Measurements from ENCODE around the gene SHROOM3. TPM values are rescaled to one million over a fixed set of nuclear protein-coding genes. Genes with fewer than 3 reads are reported as not detected.

Gene SHROOM3
- total RNA-seq, 1 donor from 2014 or later: not detected

DNA sequence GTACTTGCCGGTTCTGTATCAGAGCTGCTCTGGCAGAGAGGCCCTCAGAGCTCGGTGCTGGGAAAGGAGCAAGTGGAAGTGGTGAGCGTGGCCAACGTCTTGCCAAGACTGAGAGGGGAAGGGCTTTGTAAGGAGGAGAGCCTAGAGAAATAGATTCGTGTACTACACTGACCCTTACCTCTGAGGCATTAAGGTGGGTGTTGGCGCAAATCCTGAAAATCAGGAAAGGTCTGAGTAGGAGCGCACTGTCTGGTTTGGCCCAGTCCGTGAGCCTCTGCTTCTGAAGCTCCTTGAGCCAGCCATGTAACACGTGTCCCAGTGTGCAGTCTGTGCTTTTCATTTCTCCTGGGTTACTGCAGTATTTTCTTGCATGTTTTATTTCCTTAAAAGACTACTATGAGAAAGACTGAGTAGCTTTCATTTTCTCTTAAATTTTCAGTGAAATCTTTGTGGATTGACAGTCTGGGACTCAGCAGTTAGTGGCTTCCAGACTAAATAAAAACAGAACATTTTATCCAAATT is 322.4 kb downstream of the SHROOM3 start:
- H3K27ac Mint-ChIP-seq: no peak overlapping the region
- H3K27me3 Mint-ChIP-seq (ENCODE audit: low read depth): peaks cover 22% of the 10 kb centered on the region
- no peaks in the 10 kb centered on the region for H3K36me3 Mint-ChIP-seq (ENCODE audit: low read depth)
- intact Hi-C loops (cut with micrococcal nuclease): loop anchor here (5.0 kb wide), 2 partner anchors 245 to 325 kb away; no protein-coding TSS in a partner anchor
- H3K9me3 Mint-ChIP-seq: no peaks in the 10 kb centered on the region
- DNase-seq (ENCODE audit: low spot score): no peak
- peaks cover 3% of the 10 kb centered on the region for H3K4me1 Mint-ChIP-seq (ENCODE audit: low read depth)
- H3K4me3 Mint-ChIP-seq (ENCODE audit: low read depth): no peak overlapping the region

DNA sequence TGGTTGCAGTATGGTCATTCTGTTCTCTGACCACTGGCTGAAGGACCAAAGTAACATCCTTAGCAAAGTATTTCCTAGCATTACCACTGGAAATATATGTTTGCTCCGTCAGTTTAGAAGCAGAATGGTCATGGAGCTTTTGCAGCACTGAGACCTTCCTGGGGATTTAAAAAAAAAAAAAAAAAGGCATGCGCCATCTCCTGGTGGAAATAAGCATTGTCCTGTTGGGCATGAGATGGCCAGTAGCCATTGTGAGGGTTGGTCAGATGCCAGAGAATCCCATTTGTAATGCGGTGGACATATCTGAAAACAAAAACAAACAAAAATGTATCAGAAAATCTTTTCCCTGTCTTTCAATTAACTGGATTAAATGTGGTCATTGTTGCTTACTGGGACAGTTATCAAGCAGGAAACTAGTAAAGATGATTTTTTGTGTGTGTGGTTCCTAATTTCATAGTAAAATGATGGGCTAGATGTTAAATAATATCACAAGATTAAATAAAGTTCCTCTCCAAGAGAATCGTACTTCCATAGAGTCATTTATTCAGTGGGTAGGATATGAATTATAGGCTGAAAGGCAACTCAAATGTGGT is 323.4 kb downstream of the SHROOM3 start:
- Mint-ChIP-seq H3K27me3 (ENCODE audit: low read depth) (peaks cover 21% of the 10 kb centered on the region), H3K9me3 (no peaks in the 10 kb centered on the region), H3K27ac (no peak overlapping the region), H3K4me1 (ENCODE audit: low read depth) (peaks cover 3% of the 10 kb centered on the region), H3K4me3 (ENCODE audit: low read depth) (no peak overlapping the region), H3K36me3 (ENCODE audit: low read depth) (no peaks in the 10 kb centered on the region)
- intact Hi-C loops (cut with micrococcal nuclease): loop anchor here (5.0 kb wide), 2 partner anchors 246 to 326 kb away; no protein-coding TSS in a partner anchor
- no peak for DNase-seq (ENCODE audit: low spot score)

DNA sequence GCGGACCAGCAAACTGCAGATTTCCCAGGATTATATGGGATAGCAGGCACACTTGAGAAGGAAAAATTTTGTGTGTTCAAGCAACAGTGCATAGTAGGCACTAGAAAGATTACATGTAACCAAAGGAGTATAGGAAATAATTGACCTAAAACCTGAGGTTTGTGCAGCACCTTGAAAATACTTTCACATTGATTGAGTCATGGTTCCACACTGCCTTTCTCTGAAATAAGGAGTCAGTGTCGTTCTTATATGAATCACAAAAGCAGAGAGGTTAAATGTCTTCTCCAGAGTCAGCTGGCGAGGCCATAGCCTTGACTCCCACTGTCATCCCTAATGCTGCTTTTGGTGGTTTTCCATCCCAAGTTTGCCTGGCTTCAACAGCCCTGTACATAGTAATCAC is 324.0 kb downstream of the SHROOM3 start:
- DNase-seq (ENCODE audit: low spot score): no peak
- intact Hi-C loops (cut with micrococcal nuclease): loop anchor here (5.0 kb wide), 2 partner anchors 247 to 327 kb away; no protein-coding TSS in a partner anchor
- Mint-ChIP-seq H3K27ac (no peak overlapping the region), H3K27me3 (ENCODE audit: low read depth) (peaks cover 21% of the 10 kb centered on the region), H3K4me3 (ENCODE audit: low read depth) (no peak overlapping the region), H3K36me3 (ENCODE audit: low read depth) (no peaks in the 10 kb centered on the region), H3K9me3 (no peaks in the 10 kb centered on the region), H3K4me1 (ENCODE audit: low read depth) (peaks cover 3% of the 10 kb centered on the region)

- no peak overlapping the region for H3K4me3 Mint-ChIP-seq (ENCODE audit: low read depth)
- H3K27me3 Mint-ChIP-seq (ENCODE audit: low read depth): peaks cover 25% of the 10 kb centered on the region
- no peak overlapping the region for H3K27ac Mint-ChIP-seq
- H3K36me3 Mint-ChIP-seq (ENCODE audit: low read depth): no peaks in the 10 kb centered on the region
- peaks cover 3% of the 10 kb centered on the region for H3K4me1 Mint-ChIP-seq (ENCODE audit: low read depth)
- H3K9me3 Mint-ChIP-seq: no peaks in the 10 kb centered on the region
- intact Hi-C loops (cut with micrococcal nuclease): no loop called here
- DNase-seq (ENCODE audit: low spot score): no peak
These were observed 325.2 kb downstream of the SHROOM3 start for GRCh38 chr4:76760193-76760592.

GRCh38 chr4:76762137-76763130 is 327.4 kb downstream of the SHROOM3 start:
- no peak for DNase-seq (ENCODE audit: low spot score)
- intact Hi-C loops (cut with micrococcal nuclease): no loop called here
- peaks cover 24% of the 10 kb centered on the region for H3K27me3 Mint-ChIP-seq (ENCODE audit: low read depth)

DNA sequence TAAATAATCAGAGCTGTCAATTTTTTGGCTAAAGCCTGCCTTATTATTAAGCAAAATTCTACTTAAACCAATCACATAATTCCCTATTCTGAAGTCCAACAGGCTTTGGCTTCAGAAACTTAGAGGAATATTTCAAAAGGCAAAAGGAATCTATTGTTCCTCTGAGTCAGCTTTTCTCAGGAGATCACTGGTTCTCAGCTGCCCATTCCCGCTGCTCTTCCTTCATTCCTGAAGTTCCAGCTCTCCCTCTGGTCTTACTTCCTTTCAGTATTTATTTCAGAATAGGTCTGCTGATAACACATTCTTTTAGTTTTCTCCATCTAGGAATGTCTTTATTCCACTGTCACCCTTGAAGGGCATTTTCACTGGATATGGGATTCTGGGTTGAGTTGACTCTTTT is 329.2 kb downstream of the SHROOM3 start:
- no peak overlapping the region for H3K27ac Mint-ChIP-seq
- H3K27me3 Mint-ChIP-seq (ENCODE audit: low read depth): peaks cover 24% of the 10 kb centered on the region
- no peaks in the 10 kb centered on the region for H3K4me1 Mint-ChIP-seq (ENCODE audit: low read depth)
- H3K36me3 Mint-ChIP-seq (ENCODE audit: low read depth): no peaks in the 10 kb centered on the region
- no peaks in the 10 kb centered on the region for H3K9me3 Mint-ChIP-seq
- DNase-seq (ENCODE audit: low spot score): no peak
- intact Hi-C loops (cut with micrococcal nuclease): no loop called here
- no peak overlapping the region for H3K4me3 Mint-ChIP-seq (ENCODE audit: low read depth)

More at GRCh38 chr4:76762137-76763130, 327.4 kb downstream of the SHROOM3 start:
- Mint-ChIP-seq H3K27ac (no peak overlapping the region), H3K36me3 (ENCODE audit: low read depth) (no peaks in the 10 kb centered on the region), H3K4me3 (ENCODE audit: low read depth) (no peak overlapping the region), H3K4me1 (ENCODE audit: low read depth) (peaks cover 3% of the 10 kb centered on the region), H3K9me3 (no peaks in the 10 kb centered on the region)

DNA sequence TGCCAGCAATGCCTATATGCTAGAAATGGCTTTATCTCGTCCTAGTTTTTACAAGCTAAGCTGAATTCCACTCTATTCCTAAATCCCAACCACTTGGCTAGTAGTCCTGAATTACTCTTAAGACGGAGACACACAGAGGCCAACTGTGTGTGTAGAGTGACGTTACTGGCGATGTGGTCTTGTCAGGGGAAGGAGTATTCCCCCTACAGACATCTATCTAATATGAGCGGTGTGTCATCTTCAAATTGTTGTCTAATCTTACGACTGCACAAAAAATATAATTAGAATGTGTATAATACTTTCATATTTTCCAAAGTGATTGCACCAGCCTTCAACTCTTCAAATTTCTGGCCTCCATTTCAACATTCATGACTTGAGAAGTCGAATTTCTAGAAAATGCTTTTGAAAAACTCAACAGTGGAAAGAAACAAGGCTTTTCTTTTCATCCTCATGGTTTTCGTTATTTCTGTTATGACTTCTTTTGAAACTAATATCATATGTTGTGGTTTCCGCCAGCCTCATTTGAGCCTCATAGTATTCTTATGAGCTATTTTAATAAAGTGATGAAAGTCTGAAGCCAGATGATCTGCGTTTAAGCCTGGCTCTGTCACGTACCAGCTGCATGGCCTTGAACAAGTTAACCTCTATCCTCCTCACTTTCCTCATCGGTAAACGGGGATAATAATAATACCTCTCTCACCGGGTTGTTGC is 330.6 kb downstream of the SHROOM3 start:
- H3K4me1 Mint-ChIP-seq (ENCODE audit: low read depth): no peaks in the 10 kb centered on the region

GRCh38 chr4:76767983-76768382 is 333.0 kb downstream of the SHROOM3 start:
- Mint-ChIP-seq H3K9me3 (no peaks in the 10 kb centered on the region), H3K36me3 (ENCODE audit: low read depth) (no peaks in the 10 kb centered on the region), H3K27ac (no peak overlapping the region), H3K4me3 (ENCODE audit: low read depth) (no peak overlapping the region), H3K27me3 (ENCODE audit: low read depth) (peaks cover 11% of the 10 kb centered on the region), H3K4me1 (ENCODE audit: low read depth) (no peaks in the 10 kb centered on the region)
- no peak for DNase-seq (ENCODE audit: low spot score)
- intact Hi-C loops (cut with micrococcal nuclease): no loop called here

More for the DNA sequence above, 330.6 kb downstream of the SHROOM3 start:
- no peak for DNase-seq (ENCODE audit: low spot score)
- no peak overlapping the region for H3K27ac Mint-ChIP-seq
- no peaks in the 10 kb centered on the region for H3K9me3 Mint-ChIP-seq
- no peak overlapping the region for H3K4me3 Mint-ChIP-seq (ENCODE audit: low read depth)
- no peaks in the 10 kb centered on the region for H3K36me3 Mint-ChIP-seq (ENCODE audit: low read depth)
- H3K27me3 Mint-ChIP-seq (ENCODE audit: low read depth): peaks cover 21% of the 10 kb centered on the region
- intact Hi-C loops (cut with micrococcal nuclease): no loop called here

DNA sequence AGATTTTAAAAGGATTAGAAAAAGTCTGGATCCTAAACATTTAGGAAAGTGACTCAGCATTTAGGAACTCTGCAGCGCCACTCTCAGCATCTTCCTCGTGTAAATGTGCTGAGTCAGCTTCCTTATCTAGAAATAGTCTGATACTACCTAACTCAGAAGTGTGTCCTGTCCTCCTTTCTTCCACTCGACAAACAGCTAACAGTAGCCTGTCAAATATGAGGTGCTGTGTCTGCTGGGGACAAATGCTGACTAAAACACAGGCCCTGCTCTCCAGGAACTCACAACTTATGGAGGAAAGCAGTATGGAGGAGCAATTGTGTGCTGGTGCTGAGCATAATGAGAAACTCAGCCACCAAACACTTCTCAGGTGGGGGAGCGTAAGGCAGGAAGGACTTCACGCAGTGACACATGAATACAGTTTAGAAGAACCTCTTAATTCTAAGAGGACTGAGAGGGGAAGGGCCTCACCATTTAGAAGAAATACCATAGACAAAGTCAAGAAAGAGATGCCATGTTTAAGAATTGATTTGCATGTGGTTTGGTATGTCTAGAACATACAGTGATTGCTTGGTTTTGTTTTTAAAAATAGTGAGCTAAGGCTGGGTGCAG is 337.6 kb downstream of the SHROOM3 start:
- H3K27me3 Mint-ChIP-seq (ENCODE audit: low read depth): peaks cover 6% of the 10 kb centered on the region
- no peaks in the 10 kb centered on the region for H3K36me3 Mint-ChIP-seq (ENCODE audit: low read depth)
- DNase-seq (ENCODE audit: low spot score): no peak
- H3K4me3 Mint-ChIP-seq (ENCODE audit: low read depth): no peak overlapping the region
- intact Hi-C loops (cut with micrococcal nuclease): no loop called here
- no peaks in the 10 kb centered on the region for H3K4me1 Mint-ChIP-seq (ENCODE audit: low read depth)
- no peaks in the 10 kb centered on the region for H3K9me3 Mint-ChIP-seq
- no peak overlapping the region for H3K27ac Mint-ChIP-seq

DNA sequence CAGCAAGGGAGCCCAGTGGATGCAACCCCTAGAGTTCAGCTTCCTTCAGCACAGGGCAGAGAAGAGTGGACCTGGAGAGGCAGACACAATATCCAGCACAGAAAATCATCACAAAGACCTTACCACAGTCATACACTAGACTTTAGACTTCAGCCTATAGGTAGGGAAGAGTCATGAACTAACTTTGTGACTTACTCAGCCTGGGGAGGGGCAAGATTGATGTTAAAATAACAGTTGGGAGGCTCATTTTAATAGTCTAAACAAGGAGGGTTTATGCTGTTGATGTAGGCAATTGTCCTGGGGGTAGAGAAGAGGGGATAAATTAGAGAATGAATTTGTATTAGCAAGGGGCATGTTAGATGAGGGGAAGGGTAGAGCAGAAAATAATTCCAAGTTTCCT is 338.7 kb downstream of the SHROOM3 start:
- Mint-ChIP-seq H3K36me3 (ENCODE audit: low read depth) (no peaks in the 10 kb centered on the region), H3K27me3 (ENCODE audit: low read depth) (peaks cover 5% of the 10 kb centered on the region), H3K9me3 (no peaks in the 10 kb centered on the region), H3K27ac (no peak overlapping the region), H3K4me3 (ENCODE audit: low read depth) (no peak overlapping the region), H3K4me1 (ENCODE audit: low read depth) (no peaks in the 10 kb centered on the region)
- DNase-seq (ENCODE audit: low spot score): no peak
- intact Hi-C loops (cut with micrococcal nuclease): no loop called here

- Mint-ChIP-seq H3K36me3 (ENCODE audit: low read depth) (no peaks in the 10 kb centered on the region), H3K27me3 (ENCODE audit: low read depth) (peaks cover 3% of the 10 kb centered on the region), H3K9me3 (no peaks in the 10 kb centered on the region), H3K4me3 (ENCODE audit: low read depth) (no peak overlapping the region), H3K27ac (no peak overlapping the region), H3K4me1 (ENCODE audit: low read depth) (peaks cover 3% of the 10 kb centered on the region)
- DNase-seq (ENCODE audit: low spot score): no peak
- intact Hi-C loops (cut with micrococcal nuclease): no loop called here
These were observed 344.9 kb downstream of the SHROOM3 start for GRCh38 chr4:76779740-76780459.
